Stimulated activated CD4-positive, alpha-beta T cell treated with anti-CD3 and anti-CD28 coated beads, Interleukin-2, amount 100 ng/mL, for 4 hours (primary cell): ENCODE data around the gene LY6G6D.
A peak's percentile ranks its signal among the peaks of the same experiment; 100 is the strongest.
"Not testable (repeated sequence)": the region's sequence is repeated elsewhere in the genome, so short reads cannot be mapped to it uniquely, and the experiment has no call there.

Experiments used
- DNase-seq: peaks from one replicate; pipeline ENCODE4 v3.0.0-alpha.2; 2020; ENCODE audit warnings: low read depth

LY6G6D gene

GRCh38 chr6:31692353-31692752, 22.8 kb upstream of the LY6G6D start:
- no peak for DNase-seq

GRCh38 chr6:31692886-31693285, 22.3 kb upstream of the LY6G6D start:
- DNase-seq, result no peak

GRCh38 chr6:31693535-31693934, 21.6 kb upstream of the LY6G6D start:
- no peak for DNase-seq

- DNase-seq, result no peak
Observed at GRCh38 chr6:31697555-31697954, 17.6 kb upstream of the LY6G6D start.

- DNase-seq, result no peak
Observed at GRCh38 chr6:31700740-31701401, 14.3 kb upstream of the LY6G6D start.

GRCh38 chr6:31701666-31702404, 13.3 kb upstream of the LY6G6D start:
- no peak for DNase-seq

GRCh38 chr6:31702405-31702818, 12.7 kb upstream of the LY6G6D start:
- DNase-seq, result no peak

GRCh38 chr6:31702819-31703716, 12.1 kb upstream of the LY6G6D start, which contains the start of gene ABHD16A:
Gene ABHD16A, minus strand, starts transcription at chr6:31703324. Its CDS starts 43 bp downstream, at chr6:31703281.
- DNase-seq, result peak; percentile 96

GRCh38 chr6:31705931-31706330, 9.2 kb upstream of the LY6G6D start:
- DNase-seq, result no peak

GRCh38 chr6:31706599-31706998, 8.5 kb upstream of the LY6G6D start, which contains the start of gene LY6G6F:
Gene LY6G6F, plus strand, starts transcription at chr6:31706866. Its CDS starts 41 bp downstream, at chr6:31706907.
- no peak for DNase-seq

- no peak for DNase-seq
Observed at GRCh38 chr6:31707701-31708100, 7.4 kb upstream of the LY6G6D start.

GRCh38 chr6:31708224-31708623, 6.9 kb upstream of the LY6G6D start:
- DNase-seq, result no peak

- not testable (repeated sequence) for DNase-seq
Observed at GRCh38 chr6:31709157-31709556, 6.0 kb upstream of the LY6G6D start.

GRCh38 chr6:31710523-31711219, 4.5 kb upstream of the LY6G6D start:
- DNase-seq, result no peak

GRCh38 chr6:31711233-31711632, 3.9 kb upstream of the LY6G6D start:
- no peak for DNase-seq

GRCh38 chr6:31712296-31712695, 2.9 kb upstream of the LY6G6D start:
- no peak for DNase-seq

GRCh38 chr6:31713465-31713864, 1.7 kb upstream of the LY6G6D start:
- no peak for DNase-seq

GRCh38 chr6:31713991-31714684, 1.0 kb upstream of the LY6G6D start:
- no peak for DNase-seq

GRCh38 chr6:31717499-31718222, 2.5 kb downstream of the LY6G6D start:
- no peak for DNase-seq

- no peak for DNase-seq
Observed at GRCh38 chr6:31718265-31718664, 3.1 kb downstream of the LY6G6D start.
